ENCODE measurements around the gene INPP5B. TPM values are rescaled to one million over a fixed set of nuclear protein-coding genes. Genes with fewer than 3 reads are reported as not detected.
A peak's percentile ranks its signal among the peaks of the same experiment; 100 is the strongest.

Gene INPP5B
- total and polyA plus RNA-seq, 10 of the 15 experiments (the other 5 are each of a cell fraction or from before 2014, with no cell fraction given): 10.9 to 54.4 (median 26.9) TPM

- TF ChIP-seq NKRF (conservative IDR thresholded peaks at IDR 0.05) (peak; percentile 82), TCF3 (IDR thresholded peaks at IDR 0.05; ENCODE audit: borderline replicate concordance, insufficient read depth, low read depth, low read length) (0 out of 2 replicates have a peak, but pooled peaks have one; percentile 38), RB1 (IDR thresholded peaks at IDR 0.05; ENCODE audit: borderline replicate concordance) (peak; percentile 76; the same call in 1 of the 2 replicates), E2F4 (IDR thresholded peaks at IDR 0.05; ENCODE audit: low read depth, low read length) (no peak), NFIC (IDR thresholded peaks at IDR 0.05; ENCODE audit: low read depth, low read length) (no peak), EP300 (IDR thresholded peaks at IDR 0.05; ENCODE audit: borderline replicate concordance in 1 of 2, control insufficient read depth in 1 of 2, low read depth in 2 of 2, low read length in 2 of 2) (no peak), BCL3 (IDR thresholded peaks at IDR 0.05; ENCODE audit: borderline replicate concordance, insufficient read depth, low read depth, low read length, poor library complexity, severe bottlenecking) (no peak), CBFB (IDR thresholded peaks at IDR 0.05; ENCODE audit: low read depth) (0 out of 2 replicates have a peak, but pooled peaks have one; percentile 63), RUNX3 (IDR thresholded peaks at IDR 0.05; ENCODE audit: low read length) (peak; percentile 88), NRF1 (conservative IDR thresholded peaks at IDR 0.05; ENCODE audit: low read depth, low read length) (no peak), SIN3A (IDR thresholded peaks at IDR 0.05; ENCODE audit: low read depth, low read length) (no peak), EGR1 (IDR thresholded peaks at IDR 0.05; ENCODE audit: borderline replicate concordance in 1 of 2, low read depth in 2 of 2, low read length in 2 of 2) (0 out of 3 replicates have a peak, but pooled peaks of 1 of the 2 experiments have one; percentile 13)
- TF ChIP-seq, protein P1, sequence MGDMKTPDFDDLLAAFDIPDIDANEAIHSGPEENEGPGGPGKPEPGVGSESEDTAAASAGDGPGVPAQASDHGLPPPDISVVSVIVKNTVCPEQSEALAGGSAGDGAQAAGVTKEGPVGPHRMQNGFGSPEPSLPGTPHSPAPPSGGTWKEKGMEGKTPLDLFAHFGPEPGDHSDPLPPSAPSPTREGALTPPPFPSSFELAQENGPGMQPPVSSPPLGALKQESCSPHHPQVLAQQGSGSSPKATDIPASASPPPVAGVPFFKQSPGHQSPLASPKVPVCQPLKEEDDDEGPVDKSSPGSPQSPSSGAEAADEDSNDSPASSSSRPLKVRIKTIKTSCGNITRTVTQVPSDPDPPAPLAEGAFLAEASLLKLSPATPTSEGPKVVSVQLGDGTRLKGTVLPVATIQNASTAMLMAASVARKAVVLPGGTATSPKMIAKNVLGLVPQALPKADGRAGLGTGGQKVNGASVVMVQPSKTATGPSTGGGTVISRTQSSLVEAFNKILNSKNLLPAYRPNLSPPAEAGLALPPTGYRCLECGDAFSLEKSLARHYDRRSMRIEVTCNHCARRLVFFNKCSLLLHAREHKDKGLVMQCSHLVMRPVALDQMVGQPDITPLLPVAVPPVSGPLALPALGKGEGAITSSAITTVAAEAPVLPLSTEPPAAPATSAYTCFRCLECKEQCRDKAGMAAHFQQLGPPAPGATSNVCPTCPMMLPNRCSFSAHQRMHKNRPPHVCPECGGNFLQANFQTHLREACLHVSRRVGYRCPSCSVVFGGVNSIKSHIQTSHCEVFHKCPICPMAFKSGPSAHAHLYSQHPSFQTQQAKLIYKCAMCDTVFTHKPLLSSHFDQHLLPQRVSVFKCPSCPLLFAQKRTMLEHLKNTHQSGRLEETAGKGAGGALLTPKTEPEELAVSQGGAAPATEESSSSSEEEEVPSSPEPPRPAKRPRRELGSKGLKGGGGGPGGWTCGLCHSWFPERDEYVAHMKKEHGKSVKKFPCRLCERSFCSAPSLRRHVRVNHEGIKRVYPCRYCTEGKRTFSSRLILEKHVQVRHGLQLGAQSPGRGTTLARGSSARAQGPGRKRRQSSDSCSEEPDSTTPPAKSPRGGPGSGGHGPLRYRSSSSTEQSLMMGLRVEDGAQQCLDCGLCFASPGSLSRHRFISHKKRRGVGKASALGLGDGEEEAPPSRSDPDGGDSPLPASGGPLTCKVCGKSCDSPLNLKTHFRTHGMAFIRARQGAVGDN (IDR thresholded peaks at IDR 0.05): 0 out of 2 replicates have a peak, but pooled peaks have one; percentile 17
- TF ChIP-seq, protein P2, sequence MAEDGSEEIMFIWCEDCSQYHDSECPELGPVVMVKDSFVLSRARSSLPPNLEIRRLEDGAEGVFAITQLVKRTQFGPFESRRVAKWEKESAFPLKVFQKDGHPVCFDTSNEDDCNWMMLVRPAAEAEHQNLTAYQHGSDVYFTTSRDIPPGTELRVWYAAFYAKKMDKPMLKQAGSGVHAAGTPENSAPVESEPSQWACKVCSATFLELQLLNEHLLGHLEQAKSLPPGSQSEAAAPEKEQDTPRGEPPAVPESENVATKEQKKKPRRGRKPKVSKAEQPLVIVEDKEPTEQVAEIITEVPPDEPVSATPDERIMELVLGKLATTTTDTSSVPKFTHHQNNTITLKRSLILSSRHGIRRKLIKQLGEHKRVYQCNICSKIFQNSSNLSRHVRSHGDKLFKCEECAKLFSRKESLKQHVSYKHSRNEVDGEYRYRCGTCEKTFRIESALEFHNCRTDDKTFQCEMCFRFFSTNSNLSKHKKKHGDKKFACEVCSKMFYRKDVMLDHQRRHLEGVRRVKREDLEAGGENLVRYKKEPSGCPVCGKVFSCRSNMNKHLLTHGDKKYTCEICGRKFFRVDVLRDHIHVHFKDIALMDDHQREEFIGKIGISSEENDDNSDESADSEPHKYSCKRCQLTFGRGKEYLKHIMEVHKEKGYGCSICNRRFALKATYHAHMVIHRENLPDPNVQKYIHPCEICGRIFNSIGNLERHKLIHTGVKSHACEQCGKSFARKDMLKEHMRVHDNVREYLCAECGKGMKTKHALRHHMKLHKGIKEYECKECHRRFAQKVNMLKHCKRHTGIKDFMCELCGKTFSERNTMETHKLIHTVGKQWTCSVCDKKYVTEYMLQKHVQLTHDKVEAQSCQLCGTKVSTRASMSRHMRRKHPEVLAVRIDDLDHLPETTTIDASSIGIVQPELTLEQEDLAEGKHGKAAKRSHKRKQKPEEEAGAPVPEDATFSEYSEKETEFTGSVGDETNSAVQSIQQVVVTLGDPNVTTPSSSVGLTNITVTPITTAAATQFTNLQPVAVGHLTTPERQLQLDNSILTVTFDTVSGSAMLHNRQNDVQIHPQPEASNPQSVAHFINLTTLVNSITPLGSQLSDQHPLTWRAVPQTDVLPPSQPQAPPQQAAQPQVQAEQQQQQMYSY (CRISPR knock-in tag; IDR thresholded peaks at IDR 0.05): no peak
Measured at GRCh38 chr1:37946703-37947360, at the start of gene INPP5B (continued).
